Left colon (tissue), 2 donors: ENCODE measurements around the gene SLC22A23. TPM values are rescaled to one million over a fixed set of nuclear protein-coding genes. Genes with fewer than 3 reads are reported as not detected.

Experiments used
- ATAC-seq: fragments of 200-7000 bp; cut with Tn5 transposase; one replicate; pipeline ENCODE4 v1.9.1; 2020; ENCODE audit warnings: mild to moderate bottlenecking, moderate library complexity
- DNase-seq, 2 donors: peaks; one replicate each; pipeline ENCODE4 v3.0.0-alpha.2; 2020
- intact Hi-C, 2 donors: fragments of 100-400 bp; cut with DNase I in 1 of 2; cut with micrococcal nuclease in 1 of 2; formaldehyde crosslinking; loops; one replicate each; pipeline versions ENCODE4 v1.11.2 to v1.14.0; 2022; cut with DNase I, micrococcal nuclease
- total RNA-seq, 2 donors: library from RNA; stranded (reverse); fragmentation: NEBNext Ultra II Directional; extraction: Animal tissue kit (Norgen Biotek cat#: 25700); gene quantifications; one replicate each; pipeline ENCODE4 v1.2.1, GENCODE V29; 2021
- donor health status: DM: no; HTN: no; CAD: no.
- donor health status: DM: yes; HTN: yes; CAD: no.

The SLC22A23 gene
- total RNA-seq, 2 donors from 2014 or later = 75.2 to 98.6 TPM

- ATAC-seq (no peak), DNase-seq (no peak)
- intact Hi-C loops = loop anchor here in 1 of 2 donors (10.0 kb wide), 1 partner anchor 174 kb away; no protein-coding TSS in a partner anchor
Measured at GRCh38 chr6:3290149-3290930, 166.5 kb downstream of the SLC22A23 start.

- ATAC-seq (no peak), DNase-seq (peak; percentile 3 to 21)
- intact Hi-C loops = loop anchor here in 1 of 2 donors (10.0 kb wide), 1 partner anchor 175 kb away; no protein-coding TSS in a partner anchor
Measured at GRCh38 chr6:3289664-3290055, 167.2 kb downstream of the SLC22A23 start.

- intact Hi-C loops = no loop called here
- peak; percentile 2 to 24 for DNase-seq
- peak; percentile 14 for ATAC-seq
Measured at GRCh38 chr6:3288711-3289663, 167.9 kb downstream of the SLC22A23 start.

DNA sequence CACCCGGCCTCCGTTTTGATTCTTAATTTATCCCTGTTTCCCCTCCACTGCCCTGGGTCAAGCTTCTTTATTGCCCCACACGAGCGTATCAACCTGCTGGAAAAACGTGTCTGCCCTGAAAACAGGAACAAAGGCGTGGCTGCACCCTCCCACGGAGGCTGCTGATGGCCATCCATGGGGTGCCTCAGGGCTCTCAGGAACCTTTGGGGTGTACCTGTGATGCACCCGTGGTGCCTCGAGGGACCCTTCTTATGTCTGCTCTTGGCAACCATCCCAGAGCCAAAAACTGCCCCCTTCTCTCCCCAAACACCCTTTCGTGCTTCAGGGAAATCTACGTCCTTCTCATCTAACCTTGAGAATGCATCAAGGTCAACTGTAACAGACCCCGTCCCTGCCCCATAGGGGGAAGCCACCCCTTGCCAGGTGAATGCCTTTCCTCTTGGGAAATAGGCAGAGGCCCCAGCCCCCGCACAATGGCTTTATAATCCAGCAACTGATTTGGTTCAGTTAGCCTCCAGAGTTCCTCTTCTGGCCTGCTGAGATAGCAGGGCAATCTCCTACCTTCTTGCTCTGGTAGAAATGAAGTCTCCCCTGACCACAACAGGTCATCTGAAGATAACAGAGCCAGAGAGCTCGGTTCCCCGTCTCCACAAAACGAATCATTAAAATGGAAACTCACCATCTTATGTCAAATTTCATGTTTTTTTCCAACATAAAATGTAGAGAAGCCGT lies 168.7 kb downstream of the SLC22A23 start:
- peak; percentile 3 to 13 for DNase-seq
- no peak for ATAC-seq
- intact Hi-C loops = no loop called here

DNA sequence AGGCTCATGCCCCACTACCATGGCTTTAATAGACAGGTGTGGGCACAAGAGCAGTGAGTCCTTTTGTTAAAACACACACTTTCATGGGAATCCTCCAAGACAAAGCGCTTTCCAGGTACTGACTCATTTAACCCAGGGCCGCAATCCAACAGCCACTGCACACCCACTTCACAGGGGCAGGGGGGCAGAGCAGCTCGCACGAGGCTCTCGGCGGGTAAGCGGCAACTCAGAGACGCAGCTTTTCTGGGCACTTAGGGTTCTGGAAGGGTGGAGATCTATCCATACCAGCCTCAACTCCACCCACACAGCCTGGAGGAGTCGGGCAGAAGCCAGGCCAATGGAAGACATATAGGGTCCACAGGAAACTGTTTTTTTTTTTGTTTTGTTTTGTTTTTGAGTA lies 169.5 kb downstream of the SLC22A23 start:
- ATAC-seq (no peak), DNase-seq (peak in 1 of 2 donors; percentile 10)
- intact Hi-C loops = no loop called here

GRCh38 chr6:3286641-3287171 lies 170.1 kb downstream of the SLC22A23 start:
- no peak for ATAC-seq
- peak in 1 of 2 donors; percentile 19 for DNase-seq
- intact Hi-C loops = no loop called here

GRCh38 chr6:3285732-3286131 lies 171.1 kb downstream of the SLC22A23 start:
- intact Hi-C loops = no loop called here
- ATAC-seq (no peak), DNase-seq (peak in 1 of 2 donors; percentile 11)

DNA sequence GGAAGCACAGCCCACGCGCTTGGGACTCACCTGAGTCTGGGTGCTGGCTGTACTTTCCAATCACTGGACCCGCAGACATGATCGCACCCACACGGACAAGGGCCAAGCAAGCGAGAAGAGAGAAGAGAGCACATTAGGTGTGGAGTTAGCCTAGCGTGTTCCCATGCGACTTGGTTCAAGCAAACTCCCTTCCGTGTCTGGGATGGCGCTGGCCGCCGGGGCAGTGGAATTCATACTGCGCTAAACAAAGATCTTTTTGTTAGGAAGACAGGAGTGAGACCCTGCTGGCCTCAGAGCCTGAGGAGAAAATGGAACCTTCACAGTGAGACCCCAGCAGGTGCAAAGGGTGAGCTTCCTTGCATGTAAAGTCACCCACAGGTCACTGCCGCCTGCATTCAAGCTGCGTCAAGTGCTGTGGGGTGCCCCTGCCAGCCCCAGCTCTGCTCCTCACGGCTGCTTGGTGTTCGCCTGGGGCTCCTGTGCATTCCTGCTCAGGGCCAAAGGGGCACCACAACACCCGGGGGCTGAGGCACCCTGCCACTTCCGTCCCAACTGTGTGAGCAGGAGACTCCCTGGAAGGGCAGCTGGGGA lies 171.7 kb downstream of the SLC22A23 start:
- DNase-seq (peak in 1 of 2 donors; percentile 18), ATAC-seq (no peak)
- intact Hi-C loops = no loop called here

GRCh38 chr6:3284436-3284876 lies 172.4 kb downstream of the SLC22A23 start:
- DNase-seq (peak in 1 of 2 donors; percentile 23), ATAC-seq (peak; percentile 10)
- intact Hi-C loops = loop anchor here in 1 of 2 donors (5.0 kb wide), 1 partner anchor 448 kb away; no protein-coding TSS in a partner anchor

GRCh38 chr6:3283641-3284435 lies 173.0 kb downstream of the SLC22A23 start:
- ATAC-seq (no peak), DNase-seq (peak in 1 of 2 donors; percentile 14)
- intact Hi-C loops = loop anchor here (2.0 to 5.0 kb wide), 2 partner anchors 448 to 449 kb away; no protein-coding TSS in a partner anchor

GRCh38 chr6:3283241-3283640 lies 173.6 kb downstream of the SLC22A23 start:
- DNase-seq (peak in 1 of 2 donors; percentile 16), ATAC-seq (no peak)
- intact Hi-C loops = loop anchor here (2.0 to 5.0 kb wide), 2 partner anchors 449 to 450 kb away; no protein-coding TSS in a partner anchor

GRCh38 chr6:3282476-3283236 lies 174.2 kb downstream of the SLC22A23 start:
- peak in 1 of 2 donors; percentile 15 for DNase-seq
- no peak for ATAC-seq
- intact Hi-C loops = loop anchor here (2.0 to 5.0 kb wide), 2 partner anchors 450 kb away; no protein-coding TSS in a partner anchor

- DNase-seq (peak in 1 of 2 donors; percentile 23), ATAC-seq (no peak)
- intact Hi-C loops = loop anchor here (2.0 to 5.0 kb wide), 2 partner anchors 450 to 451 kb away; no protein-coding TSS in a partner anchor
Measured at GRCh38 chr6:3281631-3282475, 175.0 kb downstream of the SLC22A23 start.

- ATAC-seq = no peak
- DNase-seq = peak in 1 of 2 donors; percentile 22
- intact Hi-C loops = loop anchor here in 1 of 2 donors (5.0 kb wide), 1 partner anchor 451 kb away; no protein-coding TSS in a partner anchor
Measured at GRCh38 chr6:3280866-3281465, 175.9 kb downstream of the SLC22A23 start.

GRCh38 chr6:3280091-3280490 lies 176.8 kb downstream of the SLC22A23 start:
- DNase-seq (peak; percentile 15 to 24), ATAC-seq (peak; percentile 25)
- intact Hi-C loops = loop anchor here in 1 of 2 donors (5.0 kb wide), 1 partner anchor 452 kb away; no protein-coding TSS in a partner anchor
